ENCODE measurements around the gene IL6.
"Not testable (repeated sequence)": the region's sequence is repeated elsewhere in the genome, so short reads cannot be mapped to it uniquely, and the experiment has no call there.

Gene IL6

GRCh38 chr7:22703978-22704610 lies 22.9 kb upstream of the IL6 start:
- DNase-seq (ENCODE audit: low spot score): not testable (repeated sequence)

- not testable (repeated sequence) for DNase-seq (ENCODE audit: low spot score)
These were observed 22.3 kb upstream of the IL6 start for GRCh38 chr7:22704722-22705121.

DNA sequence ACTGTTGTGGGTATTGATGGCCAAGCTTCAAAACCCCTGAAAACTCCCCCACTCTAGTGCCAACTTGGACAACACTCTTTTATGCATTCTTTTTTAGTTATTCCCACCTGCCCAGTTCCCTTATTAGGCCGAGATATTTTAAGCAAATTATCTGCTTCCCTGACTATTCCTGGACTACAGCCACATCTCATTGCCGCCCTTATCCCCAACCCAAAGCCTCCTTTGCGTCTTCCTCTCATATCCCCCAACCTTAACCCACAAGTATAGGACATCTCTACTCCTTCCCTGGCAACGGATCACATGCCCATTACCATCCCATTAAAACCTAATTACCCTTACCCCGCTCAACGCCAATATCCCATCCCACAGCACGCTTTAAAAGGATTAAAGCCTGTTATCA lies 21.1 kb upstream of the IL6 start:
- DNase-seq (ENCODE audit: low spot score): not testable (repeated sequence)

- DNase-seq (ENCODE audit: low spot score): not testable (repeated sequence)
These were observed 19.8 kb upstream of the IL6 start for GRCh38 chr7:22707026-22707691.

- DNase-seq (ENCODE audit: low spot score): not testable (repeated sequence)
These were observed 18.8 kb upstream of the IL6 start for GRCh38 chr7:22708214-22708613.

DNA sequence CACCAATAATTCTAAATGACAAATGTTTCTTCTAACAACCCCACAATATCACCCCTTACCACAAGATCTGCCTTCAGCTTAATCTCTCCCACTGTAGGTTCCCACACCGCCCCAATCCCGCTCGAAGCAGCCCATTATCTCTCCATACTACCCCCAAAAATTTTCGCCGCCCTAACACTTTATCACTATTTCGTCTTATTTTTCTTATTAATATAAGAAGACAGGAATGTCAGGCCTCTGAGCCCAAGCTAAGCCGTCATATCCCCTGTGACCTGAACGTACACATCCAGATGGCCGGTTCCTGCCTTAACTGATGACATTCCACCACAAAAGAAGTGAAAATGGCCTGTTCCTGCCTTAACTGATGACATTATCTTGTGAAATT lies 18.3 kb upstream of the IL6 start:
- not testable (repeated sequence) for DNase-seq (ENCODE audit: low spot score)

DNA sequence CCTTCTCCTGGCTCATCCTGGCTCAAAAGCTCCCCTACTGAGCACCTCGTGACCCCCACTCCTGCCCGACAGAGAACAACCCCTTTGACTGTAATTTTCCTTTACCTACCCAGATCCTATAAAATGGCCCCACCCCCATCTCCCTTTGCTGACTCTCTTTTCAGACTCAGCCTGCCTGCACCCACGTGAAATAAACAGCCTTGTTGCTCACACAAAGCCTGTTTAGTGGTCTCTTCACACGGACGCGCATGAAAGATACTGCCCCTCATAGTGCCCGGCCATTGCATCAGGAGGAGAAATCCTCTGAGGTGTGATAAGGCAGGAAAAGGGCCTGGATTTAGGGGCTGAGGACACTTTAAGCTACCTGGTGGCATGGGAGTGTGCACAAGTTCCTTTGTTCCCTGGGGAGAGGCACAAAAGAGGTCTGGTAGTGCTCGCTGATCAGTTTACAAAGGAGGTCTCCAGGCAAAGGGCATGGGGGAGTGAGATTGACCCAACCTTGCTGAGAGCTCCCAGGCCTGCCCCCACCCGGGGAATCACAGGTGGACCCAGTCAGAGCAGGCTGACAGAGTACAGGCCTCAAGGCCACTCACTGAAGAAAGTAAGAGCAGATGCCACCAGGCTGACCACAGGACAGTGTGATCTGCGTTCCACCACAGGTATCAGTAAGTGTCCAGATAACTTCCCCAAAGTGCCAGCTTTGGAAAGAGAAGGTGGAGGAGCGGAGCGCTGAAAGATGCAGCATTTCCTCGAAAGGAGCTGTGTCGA lies 17.8 kb upstream of the IL6 start:
- DNase-seq (ENCODE audit: low spot score): not testable (repeated sequence)

DNA sequence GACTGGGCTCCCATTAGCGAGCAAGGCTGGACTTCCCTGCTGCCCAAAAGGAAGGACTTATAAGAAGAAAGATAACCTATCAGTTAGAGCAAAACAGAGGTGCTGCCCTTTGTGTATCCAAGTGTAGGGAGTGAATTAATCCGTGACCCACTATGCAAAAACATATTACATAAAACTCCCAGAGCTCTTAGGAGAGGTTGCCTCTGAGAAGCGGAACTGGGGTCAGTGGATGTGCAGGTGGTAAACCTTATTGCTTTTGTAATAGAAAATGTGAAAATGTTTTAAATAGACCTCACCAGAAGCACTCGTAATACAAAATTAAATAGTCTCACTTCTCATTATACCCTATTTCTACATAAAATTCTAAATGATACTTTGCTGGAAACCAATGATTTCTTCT lies 17.1 kb upstream of the IL6 start:
- no peak for DNase-seq (ENCODE audit: low spot score)

GRCh38 chr7:22712999-22713398 lies 14.0 kb upstream of the IL6 start:
- DNase-seq (ENCODE audit: low spot score): no peak

DNA sequence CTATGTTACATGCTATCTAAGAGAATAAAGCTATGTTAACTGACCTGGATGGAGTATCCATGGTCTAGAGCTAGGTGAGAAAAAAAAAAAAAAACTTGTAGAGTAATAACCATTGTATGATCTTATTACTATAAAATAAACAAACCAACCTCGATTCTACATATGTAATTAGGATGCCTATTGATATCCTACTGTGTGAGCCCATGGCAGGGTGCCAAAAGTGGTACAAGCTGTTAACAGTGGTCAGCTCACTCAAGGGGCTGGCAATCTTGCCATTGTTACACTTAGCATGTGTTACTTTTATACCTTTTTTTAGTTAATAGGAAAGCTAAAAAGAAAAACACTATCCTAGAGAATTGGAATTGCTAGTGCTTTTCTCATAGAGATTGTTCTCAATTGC lies 13.5 kb upstream of the IL6 start:
- no peak for DNase-seq (ENCODE audit: low spot score)

DNA sequence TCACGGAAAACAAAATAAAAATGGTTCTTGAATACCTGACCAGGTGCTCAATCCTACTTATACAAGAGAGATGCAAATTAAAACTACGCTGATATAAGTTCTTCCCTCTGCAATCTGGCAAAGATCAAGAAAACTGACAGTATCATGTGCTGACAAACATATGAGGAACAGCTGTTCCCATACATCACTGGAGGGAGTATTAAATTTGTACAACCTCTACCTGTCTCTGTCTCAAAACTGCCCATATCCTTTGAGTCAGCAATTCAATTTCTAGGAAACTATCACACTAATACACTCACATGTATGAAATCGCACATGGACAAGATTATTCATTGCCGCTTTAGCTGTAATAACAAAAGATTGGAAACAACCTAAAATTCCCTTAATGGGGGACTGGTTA lies 11.0 kb upstream of the IL6 start:
- no peak for DNase-seq (ENCODE audit: low spot score)

GRCh38 chr7:22717760-22718159 lies 9.2 kb upstream of the IL6 start:
- DNase-seq (ENCODE audit: low spot score): no peak

DNA sequence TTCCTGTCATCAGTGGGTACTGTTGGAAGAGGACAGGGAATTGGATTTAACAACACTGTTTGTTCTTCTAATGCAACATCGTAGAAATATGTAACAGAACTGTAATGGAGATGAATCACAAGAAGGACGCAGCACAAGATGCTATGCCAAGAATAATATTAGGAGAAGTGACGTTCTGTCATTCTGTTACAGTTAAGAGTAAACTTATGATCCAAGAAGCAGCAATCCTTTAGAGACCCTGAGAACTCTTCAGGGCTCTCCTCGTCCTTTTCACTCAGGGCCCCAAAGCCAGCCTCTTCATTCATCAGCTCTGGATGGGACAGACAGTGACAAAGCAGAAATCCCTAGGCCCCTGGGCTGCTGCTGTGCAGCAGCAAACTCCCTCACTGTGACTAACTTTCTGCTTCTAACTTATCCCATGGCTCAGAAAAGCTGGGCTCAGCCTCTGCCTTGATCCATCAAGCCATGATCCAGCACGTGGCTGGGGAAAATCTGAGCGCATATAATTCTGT lies 8.7 kb upstream of the IL6 start:
- no peak for DNase-seq (ENCODE audit: low spot score)

DNA sequence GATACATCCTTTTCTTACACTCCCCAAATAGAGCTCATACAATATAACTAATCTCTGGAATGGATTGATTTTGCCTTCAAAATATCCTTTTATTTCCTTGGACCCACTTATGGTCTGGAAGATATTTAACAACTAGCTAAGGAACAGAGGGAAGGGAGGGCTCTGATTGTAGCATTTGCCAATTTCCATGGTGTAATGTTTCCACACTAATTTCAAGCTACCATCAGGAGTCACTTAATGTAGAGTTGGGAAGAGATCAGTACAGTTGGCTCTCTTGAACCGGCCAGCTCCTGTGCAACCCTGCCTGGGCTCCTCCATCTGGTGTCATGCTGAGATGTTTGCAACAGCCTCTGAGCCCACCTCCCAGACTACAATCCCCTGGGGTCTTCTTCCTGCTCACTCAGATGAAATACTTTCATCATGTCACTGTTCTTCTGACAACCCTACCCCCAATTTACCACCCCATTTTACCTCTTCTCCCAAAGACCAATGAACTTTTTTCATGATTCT lies 8.0 kb upstream of the IL6 start:
- DNase-seq (ENCODE audit: low spot score): no peak

DNA sequence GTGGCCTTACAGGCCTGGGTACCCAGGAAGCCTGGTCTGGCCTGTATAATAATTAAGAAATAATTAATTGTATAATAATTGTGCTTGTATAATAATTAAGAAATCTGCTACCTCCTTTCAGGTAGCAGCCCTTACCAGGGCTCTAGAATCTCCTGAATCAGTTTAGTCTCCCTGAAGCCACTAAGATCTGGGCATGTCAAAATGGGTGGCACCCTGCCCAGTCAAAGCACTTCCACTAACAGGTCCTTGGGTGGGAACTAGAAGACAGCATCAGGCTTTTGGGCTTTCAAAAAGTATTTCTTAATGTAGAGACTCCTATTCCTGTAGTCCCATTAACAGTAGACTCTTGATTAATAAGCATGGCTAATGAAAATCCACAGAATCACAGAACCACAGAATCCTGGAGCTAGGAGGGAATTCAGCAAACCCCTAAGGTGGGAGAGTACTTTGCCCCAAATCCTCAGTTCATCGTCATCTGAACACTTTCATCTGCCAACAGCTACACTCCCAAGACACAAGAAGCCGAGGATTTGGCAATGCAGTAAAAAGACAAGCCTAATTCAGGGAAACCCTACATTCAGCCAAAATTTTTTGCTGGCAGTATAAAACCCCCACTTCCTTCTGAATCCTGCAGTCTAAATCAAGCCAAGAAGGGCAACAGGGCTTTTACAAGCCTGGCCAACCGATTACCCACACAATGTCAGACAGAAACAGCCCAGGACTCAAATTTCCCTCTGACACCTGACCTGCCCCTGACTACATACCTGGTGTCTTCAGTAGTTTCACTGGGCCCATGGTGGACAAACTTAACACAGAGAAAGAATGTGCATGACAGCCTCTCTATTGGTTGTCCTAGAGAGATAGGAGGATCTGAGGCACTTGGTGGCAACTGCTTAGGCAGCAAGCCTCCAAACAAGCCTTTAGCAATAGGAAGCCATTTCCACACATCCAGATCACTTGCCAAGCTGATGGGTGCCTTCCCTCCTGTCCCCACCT lies 5.9 kb upstream of the IL6 start:
- DNase-seq (ENCODE audit: low spot score): no peak

GRCh38 chr7:22722536-22723180 lies 4.3 kb upstream of the IL6 start:
- DNase-seq (ENCODE audit: low spot score): no peak

- no peak for DNase-seq (ENCODE audit: low spot score)
These were observed 3.8 kb upstream of the IL6 start for GRCh38 chr7:22723181-22723601.

GRCh38 chr7:22723637-22724036 lies 3.4 kb upstream of the IL6 start:
- no peak for DNase-seq (ENCODE audit: low spot score)

GRCh38 chr7:22724861-22725260 lies 2.1 kb upstream of the IL6 start:
- no peak for DNase-seq (ENCODE audit: low spot score)

GRCh38 chr7:22725585-22725984 lies 1.4 kb upstream of the IL6 start:
- DNase-seq (ENCODE audit: low spot score): no peak

DNA sequence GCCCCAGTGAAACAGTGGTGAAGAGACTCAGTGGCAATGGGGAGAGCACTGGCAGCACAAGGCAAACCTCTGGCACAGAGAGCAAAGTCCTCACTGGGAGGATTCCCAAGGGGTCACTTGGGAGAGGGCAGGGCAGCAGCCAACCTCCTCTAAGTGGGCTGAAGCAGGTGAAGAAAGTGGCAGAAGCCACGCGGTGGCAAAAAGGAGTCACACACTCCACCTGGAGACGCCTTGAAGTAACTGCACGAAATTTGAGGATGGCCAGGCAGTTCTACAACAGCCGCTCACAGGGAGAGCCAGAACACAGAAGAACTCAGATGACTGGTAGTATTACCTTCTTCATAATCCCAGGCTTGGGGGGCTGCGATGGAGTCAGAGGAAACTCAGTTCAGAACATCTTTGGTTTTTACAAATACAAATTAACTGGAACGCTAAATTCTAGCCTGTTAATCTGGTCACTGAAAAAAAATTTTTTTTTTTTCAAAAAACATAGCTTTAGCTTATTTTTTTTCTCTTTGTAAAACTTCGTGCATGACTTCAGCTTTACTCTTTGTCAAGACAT lies 574 bp upstream of the IL6 start:
- DNase-seq (ENCODE audit: low spot score): peak; percentile 54
